ENCODE measurements around the gene IFT20. TPM values are rescaled to one million over a fixed set of nuclear protein-coding genes. Genes with fewer than 3 reads are reported as not detected.

The IFT20 gene
- total and polyA plus RNA-seq, 10 of the 15 experiments (the other 5 are each of a cell fraction or from before 2014, with no cell fraction given), result 9.4 to 38.2 (median 19.1) TPM

DNA sequence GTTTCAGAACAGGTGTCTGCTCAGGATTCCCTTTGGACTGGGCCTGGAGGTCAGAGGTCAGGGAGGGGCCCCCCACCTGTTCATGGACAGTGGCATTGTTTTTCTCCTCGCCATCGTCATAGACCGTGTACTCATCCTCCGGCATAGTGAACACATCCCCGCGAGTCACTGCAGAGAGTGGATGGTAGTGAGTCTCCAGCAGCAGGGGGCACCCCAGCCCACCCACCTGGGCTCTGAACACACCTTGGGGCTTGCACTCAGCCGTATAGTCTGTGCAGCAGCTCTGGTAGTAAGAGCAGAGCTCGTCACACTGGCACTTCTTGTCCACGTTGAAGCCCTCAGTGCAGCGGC is 34.4 kb upstream of the IFT20 start (continued):
- TF ChIP-seq, protein P1, sequence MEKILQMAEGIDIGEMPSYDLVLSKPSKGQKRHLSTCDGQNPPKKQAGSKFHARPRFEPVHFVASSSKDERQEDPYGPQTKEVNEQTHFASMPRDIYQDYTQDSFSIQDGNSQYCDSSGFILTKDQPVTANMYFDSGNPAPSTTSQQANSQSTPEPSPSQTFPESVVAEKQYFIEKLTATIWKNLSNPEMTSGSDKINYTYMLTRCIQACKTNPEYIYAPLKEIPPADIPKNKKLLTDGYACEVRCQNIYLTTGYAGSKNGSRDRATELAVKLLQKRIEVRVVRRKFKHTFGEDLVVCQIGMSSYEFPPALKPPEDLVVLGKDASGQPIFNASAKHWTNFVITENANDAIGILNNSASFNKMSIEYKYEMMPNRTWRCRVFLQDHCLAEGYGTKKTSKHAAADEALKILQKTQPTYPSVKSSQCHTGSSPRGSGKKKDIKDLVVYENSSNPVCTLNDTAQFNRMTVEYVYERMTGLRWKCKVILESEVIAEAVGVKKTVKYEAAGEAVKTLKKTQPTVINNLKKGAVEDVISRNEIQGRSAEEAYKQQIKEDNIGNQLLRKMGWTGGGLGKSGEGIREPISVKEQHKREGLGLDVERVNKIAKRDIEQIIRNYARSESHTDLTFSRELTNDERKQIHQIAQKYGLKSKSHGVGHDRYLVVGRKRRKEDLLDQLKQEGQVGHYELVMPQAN (conservative IDR thresholded peaks at IDR 0.05), result no peak
- TF ChIP-seq TCF12 (IDR thresholded peaks at IDR 0.05; ENCODE audit: low read depth, low read length), result no peak

DNA sequence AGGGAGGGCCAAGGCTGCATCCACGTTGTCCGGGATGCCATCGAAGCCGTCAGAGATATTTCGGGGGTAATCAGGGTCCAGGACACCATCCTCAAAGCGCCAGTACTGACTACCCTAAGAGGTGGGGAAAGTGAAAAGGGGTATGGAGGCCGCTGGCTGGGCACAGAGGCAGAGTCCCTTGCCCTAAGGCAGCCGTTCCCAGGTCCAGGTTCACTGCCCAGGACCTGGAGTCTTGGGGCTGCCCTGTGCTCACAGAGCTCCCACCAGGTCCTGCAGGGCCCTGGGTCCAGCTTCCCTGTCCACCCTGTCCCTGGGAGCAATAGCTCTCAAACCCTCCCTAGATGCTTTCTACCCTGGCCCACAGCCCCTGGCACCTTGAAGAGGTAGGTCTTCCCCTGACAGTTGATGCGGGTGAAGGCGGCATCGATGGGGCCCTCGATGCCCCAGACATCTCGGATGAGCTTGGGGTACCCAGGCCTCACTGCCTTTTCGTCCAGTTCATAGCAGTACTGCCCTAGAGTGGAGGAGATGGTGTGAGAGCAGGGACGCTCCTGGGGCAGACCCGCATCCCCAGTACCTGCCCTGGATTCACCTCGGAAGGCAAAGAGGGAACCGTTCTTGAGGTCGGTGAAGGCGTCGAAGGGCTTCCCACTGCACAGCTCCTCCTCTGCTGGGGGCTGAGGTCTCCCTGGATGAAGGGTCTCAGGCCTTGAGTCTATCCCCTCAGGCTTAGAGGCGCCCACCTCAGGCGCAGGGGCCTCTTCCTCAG is 33.8 kb upstream of the IFT20 start:
- Histone ChIP-seq H3K9ac (ENCODE audit: control insufficient read depth, insufficient read depth, low read length) (no peak overlapping the region), H3K27me3 (replicated peaks in 1 of 2; ENCODE audit: control insufficient read depth in 2 of 2, insufficient read depth in 2 of 2, low read length in 1 of 2) (no peaks in the 10 kb centered on the region), H3K27ac (ENCODE audit: control insufficient read depth, insufficient read depth) (no peak overlapping the region), H3K9me3 (replicated peaks; ENCODE audit: control insufficient read depth, insufficient read depth, low read length) (no peaks in the 10 kb centered on the region), H3K79me2 (ENCODE audit: control insufficient read depth, insufficient read depth, low read length) (peaks cover 2% of the 10 kb centered on the region; the same call in 1 of the 2 replicates), H3K36me3 (ENCODE audit: control insufficient read depth in 2 of 2, insufficient read depth in 2 of 2, low read length in 1 of 2) (no peaks in the 10 kb centered on the region; a peak in 1 of 4 replicates), H3K4me2 (ENCODE audit: control insufficient read depth, insufficient read depth) (no peak overlapping the region), H3K4me3 (no peak overlapping the region), H4K20me1 (ENCODE audit: control insufficient read depth, insufficient read depth) (peaks cover 3% of the 10 kb centered on the region; the same call in 1 of the 2 replicates), H2AFZ (ENCODE audit: control insufficient read depth, low read depth, low read length) (no peak overlapping the region), H3K4me1 (ENCODE audit: control insufficient read depth, insufficient read depth, low read length) (peaks cover 7% of the 10 kb centered on the region)
- RAD21 ChIA-PET (ENCODE audit: unreplicated experiment), result no interaction called here
- in situ Hi-C loops (cut with MboI), result no loop called here
- FAIRE-seq, result no peak
- CTCF ChIA-PET, result interaction anchor here (1.2 kb wide), 1 partner anchor 48 kb away, joined by 4 read pairs; no protein-coding TSS in a partner anchor
- TF ChIP-seq POLR2A (IDR thresholded peaks at IDR 0.05; ENCODE audit: low read depth, low read length) (peak; percentile 15; the same call in 1 of the 2 replicates), IKZF1 (conservative IDR thresholded peaks at IDR 0.05) (no peak)
- BruUV-seq (replicated peaks), result no TSS peak
- intact Hi-C loops (cut with micrococcal nuclease; ENCODE audit: unreplicated experiment), result no loop called here
- WGBS (ENCODE audit: insufficient coverage, insufficient replicate concordance, low lambda C conversion rate, missing lambda C conversion rate), result 88% methylated on average over 23 of the region's 23 CpGs
- no peak for ATAC-seq
- POLR2A ChIA-PET, result interaction anchor here (2.1 kb wide), 1 partner anchor 12 kb away, joined by 8 read pairs; the partner anchor contains the start of gene POLDIP2
- no peak for DNase-seq (ENCODE audit: low read depth, low spot score)
- SMC1A ChIA-PET (ENCODE audit: uncharacterized antibody, unreplicated experiment), result interaction anchor here (0.9 kb wide), 1 partner anchor 11 kb away, joined by 4 read pairs; the partner anchor contains the start of gene POLDIP2
